Cardiac muscle cell (in vitro differentiated cells and primary cell): Measurements from ENCODE around the gene INO80C. TPM values are rescaled to one million over a fixed set of nuclear protein-coding genes. Genes with fewer than 3 reads are reported as not detected.

Experiments
- DNase-seq, 2 donors: peaks; one replicate each; pipeline versions ENCODE4 v3.0.0 to v3.0.0-alpha.2; 2010 to 2017; ENCODE audit warnings: low read depth in 1 of 2, low spot score in 1 of 2
- H3K27ac ChIP-seq: fragments of 200-600 bp; sonication (generic); 2 replicates; pipeline ENCODE4 v1.5.1; 2016
- H3K27me3 ChIP-seq: fragments of 200-600 bp; sonication (generic); 2 replicates; pipeline ENCODE4 v1.6.0; 2016; ENCODE audit warnings: control low read depth
- H3K36me3 ChIP-seq: fragments of 200-600 bp; sonication (generic); 2 replicates; pipeline ENCODE4 v1.5.1; 2016; ENCODE audit warnings: control low read depth
- H3K4me1 ChIP-seq: fragments of 200-600 bp; sonication (generic); 2 replicates; pipeline ENCODE4 v1.8.1; 2017; ENCODE audit warnings: low read depth, mild to moderate bottlenecking, mixed run types
- H3K4me3 ChIP-seq: fragments of 200-600 bp; sonication (generic); 2 replicates; pipeline ENCODE4 v1.5.1; 2016; ENCODE audit warnings: mild to moderate bottlenecking
- H3K9me3 ChIP-seq: fragments of 200-600 bp; sonication (generic); 2 replicates; pipeline ENCODE4 v1.5.1; 2017; ENCODE audit warnings: low read depth, mild to moderate bottlenecking, control low read depth
- CTCF ChIP-seq: IDR thresholded peaks from 2 replicates; pipeline ENCODE4 v1.5.1; 2012; ENCODE audit warnings: low read depth, mild to moderate bottlenecking, low read length
- polyA plus RNA-seq: library from polyadenylated mRNA; unstranded; fragments of >200 nt; fragmentation: Nextera tagmentation; extraction: Ambion mirVana; gene quantifications from 2 replicates; pipeline ENCODE4 v1.2.1, GENCODE V29; 2016
- total RNA-seq: library from RNA; depleted of rRNA; stranded (reverse); fragments of >200 nt; gene quantifications from 2 replicates; pipeline ENCODE4 v1.2.3, GENCODE V29; 2016

Gene INO80C, protein sequence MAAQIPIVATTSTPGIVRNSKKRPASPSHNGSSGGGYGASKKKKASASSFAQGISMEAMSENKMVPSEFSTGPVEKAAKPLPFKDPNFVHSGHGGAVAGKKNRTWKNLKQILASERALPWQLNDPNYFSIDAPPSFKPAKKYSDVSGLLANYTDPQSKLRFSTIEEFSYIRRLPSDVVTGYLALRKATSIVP
- 10.7 and 13.5 TPM in 2 replicates for total RNA-seq
- 25.0 and 27.8 TPM in 2 replicates for polyA plus RNA-seq

DNA sequence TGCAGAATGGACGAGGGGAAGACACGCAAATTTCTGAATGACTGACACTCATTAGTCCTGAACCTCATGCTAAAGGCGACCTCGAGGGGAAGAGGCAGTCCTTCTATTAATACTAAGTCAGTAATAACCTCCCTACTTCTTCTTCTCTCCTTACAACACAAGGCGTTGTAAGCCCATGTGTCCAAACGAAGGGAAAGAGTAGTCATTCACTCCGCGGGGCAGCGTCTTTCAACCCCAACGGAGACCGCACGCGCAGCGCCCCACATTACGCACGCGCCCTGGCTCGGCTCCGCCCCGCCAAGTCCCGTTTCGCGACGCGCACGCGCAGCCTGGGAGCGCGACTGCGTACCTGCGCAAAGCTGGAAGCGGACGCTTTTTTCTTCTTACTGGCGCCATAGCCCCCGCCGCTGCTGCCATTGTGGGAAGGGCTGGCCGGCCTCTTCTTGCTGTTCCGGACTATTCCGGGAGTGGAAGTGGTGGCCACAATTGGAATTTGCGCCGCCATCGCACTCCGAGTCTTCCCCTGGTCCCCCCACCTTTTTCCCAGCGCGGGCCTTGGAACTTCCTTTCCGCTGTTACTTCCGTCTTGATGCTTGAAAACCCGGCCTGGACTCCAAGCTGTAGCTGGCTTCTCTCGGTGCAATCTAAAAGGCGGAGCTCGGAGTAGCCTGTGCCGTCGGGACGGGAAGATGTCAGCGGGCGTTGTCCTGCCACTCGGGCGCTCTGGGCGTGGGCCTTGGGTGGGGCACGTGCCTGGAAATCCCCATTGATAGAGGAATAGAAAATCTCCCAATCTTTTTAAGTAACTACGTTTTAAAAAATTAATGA is at the start of gene INO80C:
TSS of gene INO80C (minus strand) at position 591 of the 828 bp plus-strand sequence. CDS start at position 505, 86 bp downstream.
- H3K4me3 ChIP-seq, result peak within 1 kb of the TSS; percentile 74
- no peaks in the 10 kb centered on the region for H3K36me3 ChIP-seq
- H3K27me3 ChIP-seq, result no peaks in the 10 kb centered on the region
- H3K4me1 ChIP-seq, result no peaks in the 10 kb centered on the region
- TF ChIP-seq CTCF, result no peak
- no peaks in the 10 kb centered on the region for H3K9me3 ChIP-seq
- H3K27ac ChIP-seq, result peak within 1 kb of the TSS; percentile 94
- DNase-seq, result peak; percentile 96

- Histone ChIP-seq H3K27me3 (no peaks in the 10 kb centered on the region), H3K27ac (no peak overlapping the region), H3K36me3 (no peaks in the 10 kb centered on the region), H3K4me1 (peaks cover 8% of the 10 kb centered on the region), H3K9me3 (no peaks in the 10 kb centered on the region), H3K4me3 (no peak overlapping the region)
- TF ChIP-seq CTCF, result no peak
- no peak for DNase-seq
Observed at GRCh38 chr18:35547008-35547605, 49.3 kb upstream of the INO80C start.

DNA sequence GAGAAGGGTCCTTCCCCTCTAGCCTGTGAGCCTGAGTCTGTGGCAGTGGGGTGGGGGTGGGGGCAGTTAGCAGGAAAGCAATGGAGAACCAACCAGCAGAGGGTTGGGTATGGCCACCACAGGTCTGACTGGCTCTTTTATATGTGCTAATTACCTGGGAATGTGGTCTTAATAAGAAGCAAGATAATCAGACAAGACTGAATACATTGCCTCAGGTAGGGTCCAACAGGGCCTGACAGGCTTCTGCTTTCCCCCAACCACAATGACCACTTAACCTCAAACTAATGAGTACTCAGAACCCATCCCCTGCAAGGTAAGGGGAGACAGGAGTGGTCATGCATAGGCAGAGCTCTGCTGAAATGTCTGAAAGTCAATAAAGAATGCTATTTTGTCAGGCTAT is 44.6 kb upstream of the INO80C start:
- Histone ChIP-seq H3K9me3 (no peaks in the 10 kb centered on the region), H3K4me1 (no peaks in the 10 kb centered on the region), H3K4me3 (no peak overlapping the region), H3K27ac (no peak overlapping the region), H3K27me3 (no peaks in the 10 kb centered on the region), H3K36me3 (no peaks in the 10 kb centered on the region)
- DNase-seq, result no peak
- no peak for TF ChIP-seq CTCF

GRCh38 chr18:35535297-35535696 is 37.5 kb upstream of the INO80C start:
- DNase-seq, result no peak
- H3K4me3 ChIP-seq, result no peak overlapping the region
- no peaks in the 10 kb centered on the region for H3K9me3 ChIP-seq
- no peak overlapping the region for H3K27ac ChIP-seq
- TF ChIP-seq CTCF, result no peak
- H3K36me3 ChIP-seq, result no peaks in the 10 kb centered on the region
- no peaks in the 10 kb centered on the region for H3K4me1 ChIP-seq
- H3K27me3 ChIP-seq, result no peaks in the 10 kb centered on the region

DNA sequence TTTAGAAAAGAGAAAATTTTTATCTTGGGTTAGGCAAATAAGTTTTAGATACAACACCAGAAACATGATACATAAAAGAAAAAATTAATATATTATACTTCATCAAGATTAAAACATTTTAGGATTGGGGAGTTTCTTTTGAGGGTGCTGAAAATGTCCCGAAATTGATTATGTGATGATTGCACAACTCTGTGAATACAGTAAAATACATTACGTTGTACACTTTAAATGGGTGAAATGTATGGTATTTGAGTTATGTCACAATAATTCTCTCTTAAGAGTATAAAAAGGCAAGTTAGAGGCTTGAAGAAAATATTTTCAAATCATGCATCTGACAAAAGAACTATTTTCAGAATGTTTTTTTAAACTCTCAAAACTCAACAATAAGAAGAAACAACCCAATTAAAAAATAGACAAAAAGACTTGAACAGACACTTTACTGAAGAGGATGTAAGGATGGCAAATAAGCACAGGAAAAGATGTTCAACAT is 36.2 kb upstream of the INO80C start:
- no peak overlapping the region for H3K27ac ChIP-seq
- no peak for TF ChIP-seq CTCF
- H3K4me1 ChIP-seq, result no peaks in the 10 kb centered on the region
- no peaks in the 10 kb centered on the region for H3K36me3 ChIP-seq
- H3K27me3 ChIP-seq, result no peaks in the 10 kb centered on the region
- no peak overlapping the region for H3K4me3 ChIP-seq
- no peak for DNase-seq
- H3K9me3 ChIP-seq, result no peaks in the 10 kb centered on the region
